Upper lobe of left lung (tissue), 6 donors: ENCODE data around the gene AMBP. TPM values are rescaled to one million over a fixed set of nuclear protein-coding genes. Genes with fewer than 3 reads are reported as not detected.
A peak's percentile ranks its signal among the peaks of the same experiment; 100 is the strongest.

Source experiments
- ATAC-seq, 2 donors: fragments of 200-7000 bp; cut with Tn5 transposase; one replicate each; pipeline ENCODE4 v1.9.1; 2022; ENCODE audit warnings: mild to moderate bottlenecking in 2 of 2, moderate library complexity in 2 of 2; ENCODE audit not compliant: low FRiP score in 2 of 2
- DNase-seq, 2 donors: peaks; one replicate each; pipeline ENCODE4 v3.0.0-alpha.2; 2019 to 2020
- H3K27ac ChIP-seq, 4 donors: fragments of 200-600 bp; sonication (generic); one replicate each; pipeline ENCODE4 v1.5.1; 2016 to 2019
- H3K27me3 ChIP-seq, 4 donors: fragments of 200-600 bp; sonication (generic); one replicate each; pipeline ENCODE4 v1.5.1; 2017 to 2019
- H3K36me3 ChIP-seq, 4 donors: fragments of 200-600 bp; sonication (generic); one replicate each; pipeline ENCODE4 v1.5.1; 2016 to 2019
- H3K4me1 ChIP-seq, 4 donors: fragments of 200-600 bp; sonication (generic); one replicate each; pipeline ENCODE4 v1.5.1; 2018 to 2019
- H3K4me3 ChIP-seq, 4 donors: fragments of 200-600 bp; sonication (generic); one replicate each; pipeline ENCODE4 v1.5.1; 2017 to 2019; ENCODE audit warnings: mild to moderate bottlenecking in 2 of 4, moderate library complexity in 1 of 4
- H3K9me3 ChIP-seq, 4 donors: fragments of 200-600 bp; sonication (generic); one replicate each; pipeline ENCODE4 v1.5.1; 2018 to 2019
- CTCF ChIP-seq, 6 experiments: fragments of 450-650 bp in 4 of 6; fragments of 200-600 bp in 2 of 6; sonication (generic) in 2 of 6; IDR thresholded peaks; one replicate each; pipeline ENCODE4 v1.5.1; 2016 to 2019; ENCODE audit warnings: antibody characterized with exemption in 6 of 6
- EP300 ChIP-seq, 4 donors: sonication (generic); formaldehyde crosslinking; IDR thresholded peaks; one replicate each; pipeline ENCODE4 v1.5.1; 2017; ENCODE audit warnings: antibody characterized with exemption in 4 of 4, control low read depth in 2 of 4
- POLR2A ChIP-seq, 4 donors: fragments of 450-650 bp; IDR thresholded peaks; one replicate each; pipeline ENCODE4 v1.5.1; 2016 to 2017; ENCODE audit warnings: antibody characterized with exemption in 4 of 4, mild to moderate bottlenecking in 2 of 4
- POLR2AphosphoS5 ChIP-seq, 2 donors: sonication (generic); formaldehyde crosslinking; IDR thresholded peaks; one replicate each; pipeline ENCODE4 v1.5.1; 2017; ENCODE audit warnings: antibody characterized with exemption in 2 of 2
- WGBS, 2 donors: methylation state at CpG; one replicate each; pipeline ENCODE4 v1.1.5; 2017 to 2018; 5-methylcytosine and 5-hydroxymethylcytosine counted together
- total RNA-seq, 6 donors: library from RNA; depleted of rRNA in 4 of 6; stranded (reverse); fragments of >200 nt in 4 of 6; gene quantifications; one replicate each; pipeline versions ENCODE4 v1.1.0 to v1.2.1, GENCODE V29; 2016 to 2021
- donor health status: DM: no; HTN: no; CAD: no; lungs with moderate emphysema.
- donor health status: DM: no; HTN: yes; CAD: no; lungs with severe emphysema.

AMBP gene
- total RNA-seq, 6 donors from 2014 or later = 0.46 to 4.0 (median 3.1) TPM; not detected in 3

- H3K27me3 ChIP-seq = no peaks in the 10 kb centered on the region
- ATAC-seq (no peak), DNase-seq (peak in 1 of 2 donors; percentile 18)
- no peaks in the 10 kb centered on the region for H3K36me3 ChIP-seq
- no peaks in the 10 kb centered on the region for H3K4me1 ChIP-seq
- no peaks in the 10 kb centered on the region for H3K9me3 ChIP-seq
- WGBS, 2 donors = 85 to 90% methylated on average over 7 to 8 of the region's 8 CpGs
- TF ChIP-seq POLR2AphosphoS5 (IDR thresholded peaks at IDR 0.05) (no peak), POLR2A (IDR thresholded peaks at IDR 0.05) (no peak), CTCF (IDR thresholded peaks at IDR 0.05) (no peak), EP300 (IDR thresholded peaks at IDR 0.05) (no peak)
- H3K4me3 ChIP-seq = no peak overlapping the region
- H3K27ac ChIP-seq = no peak overlapping the region
Measured at GRCh38 chr9:114059047-114059803, 18.9 kb downstream of the AMBP start.

- TF ChIP-seq CTCF (IDR thresholded peaks at IDR 0.05) = no peak
- no peak for TF ChIP-seq POLR2A (IDR thresholded peaks at IDR 0.05)
- TF ChIP-seq POLR2AphosphoS5 (IDR thresholded peaks at IDR 0.05) = no peak
- no peak for TF ChIP-seq EP300 (IDR thresholded peaks at IDR 0.05)
- Histone ChIP-seq H3K9me3 (no peaks in the 10 kb centered on the region), H3K4me1 (no peaks in the 10 kb centered on the region), H3K27me3 (no peaks in the 10 kb centered on the region), H3K36me3 (no peaks in the 10 kb centered on the region), H3K4me3 (no peak overlapping the region), H3K27ac (no peak overlapping the region)
- ATAC-seq (no peak), DNase-seq (peak in 1 of 2 donors; percentile 17)
- 54 to 71% methylated on average over 4 of the region's 4 CpGs for WGBS, 2 donors
Measured at GRCh38 chr9:114058688-114059046, 19.4 kb downstream of the AMBP start.

- TF ChIP-seq POLR2A (IDR thresholded peaks at IDR 0.05) (no peak), POLR2AphosphoS5 (IDR thresholded peaks at IDR 0.05) (no peak), CTCF (IDR thresholded peaks at IDR 0.05) (no peak), EP300 (IDR thresholded peaks at IDR 0.05) (no peak)
- Histone ChIP-seq H3K9me3 (no peaks in the 10 kb centered on the region), H3K27ac (no peak overlapping the region), H3K4me1 (no peaks in the 10 kb centered on the region), H3K27me3 (no peaks in the 10 kb centered on the region), H3K4me3 (no peak overlapping the region), H3K36me3 (no peaks in the 10 kb centered on the region)
- DNase-seq = peak in 1 of 2 donors; percentile 8
- 78 to 88% methylated on average over 6 to 7 of the region's 7 CpGs for WGBS, 2 donors
- no peak for ATAC-seq
Measured at GRCh38 chr9:114057161-114057885, 20.8 kb downstream of the AMBP start.

- H3K9me3 ChIP-seq = no peaks in the 10 kb centered on the region
- DNase-seq (peak in 1 of 2 donors; percentile 14), ATAC-seq (no peak)
- no peaks in the 10 kb centered on the region for H3K36me3 ChIP-seq
- no peak overlapping the region for H3K27ac ChIP-seq
- no peak overlapping the region for H3K4me3 ChIP-seq
- H3K27me3 ChIP-seq = no peaks in the 10 kb centered on the region
- no peaks in the 10 kb centered on the region for H3K4me1 ChIP-seq
- 92 to 95% methylated on average over 3 to 5 of the region's 5 CpGs for WGBS, 2 donors
- no peak for TF ChIP-seq POLR2AphosphoS5 (IDR thresholded peaks at IDR 0.05)
- no peak for TF ChIP-seq POLR2A (IDR thresholded peaks at IDR 0.05)
- TF ChIP-seq CTCF (IDR thresholded peaks at IDR 0.05) = no peak
- no peak for TF ChIP-seq EP300 (IDR thresholded peaks at IDR 0.05)
Measured at GRCh38 chr9:114056527-114056926, 21.6 kb downstream of the AMBP start.
